Activated naive CD4-positive, alpha-beta T cell treated with anti-CD3 and anti-CD28 coated beads, Interleukin-2, amount 50 U/mL, for 16 hours (primary cell): Measurements from ENCODE around the gene LBP.
"Not testable (repeated sequence)": the region's sequence is repeated elsewhere in the genome, so short reads cannot be mapped to it uniquely, and the experiment has no call there.

ENCODE experiments used
- DNase-seq: peaks from one replicate; pipeline ENCODE4 v3.0.0-alpha.2; 2020

The LBP gene

DNA sequence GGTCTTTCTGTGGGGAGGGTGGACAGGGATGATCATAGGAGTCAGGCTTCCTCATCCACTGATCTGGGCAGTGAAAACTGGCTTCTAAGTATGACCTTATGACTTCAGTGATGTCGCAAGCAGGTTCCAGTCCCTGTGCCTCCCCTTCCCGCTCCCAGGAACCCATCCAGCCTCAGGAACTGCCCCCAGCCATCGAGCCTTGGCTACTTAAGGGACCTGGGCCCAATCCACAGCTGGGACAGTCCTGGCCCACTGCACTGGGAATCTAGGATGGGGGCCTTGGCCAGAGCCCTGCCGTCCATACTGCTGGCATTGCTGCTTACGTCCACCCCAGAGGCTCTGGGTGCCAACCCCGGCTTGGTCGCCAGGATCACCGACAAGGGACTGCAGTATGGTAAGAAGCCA lies at the start of gene LBP:
Gene LBP (plus strand): TSS at position 236 of the 405 bp plus-strand sequence. CDS start 35 bp downstream, at position 271.
- DNase-seq, result no peak

GRCh38 chr20:38297916-38298674 lies 48.2 kb upstream of the LBP start:
- DNase-seq, result no peak

DNA sequence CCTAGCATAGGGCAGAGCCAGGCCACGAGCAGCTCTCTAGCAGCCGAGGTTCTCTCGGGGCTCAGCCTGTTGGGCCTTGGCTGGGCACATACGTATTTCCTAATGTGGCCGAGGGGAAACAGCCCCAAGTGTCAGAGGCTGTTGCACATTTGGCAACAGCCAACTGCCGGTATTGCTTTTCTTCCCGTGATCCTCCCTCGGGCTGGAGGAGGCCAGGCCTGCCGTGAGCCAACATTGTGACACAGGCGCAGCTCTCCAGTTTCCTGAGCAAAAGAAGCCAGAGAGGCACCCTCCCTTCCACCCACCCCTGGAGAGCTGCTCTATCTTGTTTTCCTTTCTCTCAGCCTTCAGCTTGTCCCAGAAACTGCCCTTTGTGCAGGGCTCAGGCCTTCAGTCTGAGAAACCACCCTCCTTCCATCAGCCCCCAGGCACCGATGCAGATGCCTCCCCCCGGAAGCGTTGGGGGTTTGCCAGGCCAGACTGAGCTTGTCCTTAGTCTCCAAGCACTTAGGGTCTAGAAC lies 47.5 kb upstream of the LBP start:
- no peak for DNase-seq

GRCh38 chr20:38299963-38300362 lies 46.3 kb upstream of the LBP start:
- no peak for DNase-seq

DNA sequence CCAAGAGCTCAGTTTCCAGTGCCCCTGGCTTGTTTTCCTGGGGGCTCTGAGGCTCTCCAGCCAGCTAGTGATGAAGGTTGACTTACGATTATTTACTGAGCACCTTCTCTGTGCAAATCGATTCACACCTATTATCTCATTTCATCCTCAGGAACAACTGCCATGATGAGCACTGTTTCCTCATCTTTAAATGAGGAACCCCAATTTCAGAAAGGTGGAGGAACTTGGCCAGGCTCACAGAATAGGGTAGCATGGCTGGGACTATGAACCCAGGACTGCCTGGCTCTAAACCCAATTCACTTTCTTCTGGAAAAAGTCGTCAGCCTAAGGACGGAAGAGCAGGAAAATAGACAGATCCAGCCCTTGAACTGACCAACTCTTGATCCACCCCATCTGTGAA lies 45.8 kb upstream of the LBP start:
- DNase-seq, result no peak

DNA sequence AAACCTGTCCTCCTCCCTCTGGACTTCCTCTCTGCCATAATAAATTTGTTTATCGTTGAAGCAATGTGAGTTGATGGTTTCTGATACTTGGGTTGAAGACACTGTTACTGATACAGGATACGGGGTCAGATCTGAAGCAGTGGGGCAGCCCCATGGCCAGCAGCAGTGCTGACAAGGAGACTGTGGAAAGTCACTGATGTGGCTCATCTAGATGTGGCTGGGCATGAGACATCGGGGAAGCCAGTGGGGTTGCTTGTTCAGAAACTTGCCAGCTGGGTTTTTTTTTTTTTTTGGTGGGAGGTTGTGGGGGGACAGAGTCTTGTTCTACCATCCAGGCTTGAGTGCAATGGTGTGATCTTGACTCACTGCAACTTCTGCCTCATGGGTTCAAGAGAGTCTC lies 45.0 kb upstream of the LBP start:
- no peak for DNase-seq

- no peak for DNase-seq
Measured at GRCh38 chr20:38302786-38303185, 43.5 kb upstream of the LBP start.

- no peak for DNase-seq
Measured at GRCh38 chr20:38303908-38304379, 42.3 kb upstream of the LBP start, which contains the start of gene BPI. Gene BPI (plus strand): TSS chr20:38304156. CDS start chr20:38304224, 68 bp downstream.

- DNase-seq, result no peak
Measured at GRCh38 chr20:38304845-38305447, 41.3 kb upstream of the LBP start.

DNA sequence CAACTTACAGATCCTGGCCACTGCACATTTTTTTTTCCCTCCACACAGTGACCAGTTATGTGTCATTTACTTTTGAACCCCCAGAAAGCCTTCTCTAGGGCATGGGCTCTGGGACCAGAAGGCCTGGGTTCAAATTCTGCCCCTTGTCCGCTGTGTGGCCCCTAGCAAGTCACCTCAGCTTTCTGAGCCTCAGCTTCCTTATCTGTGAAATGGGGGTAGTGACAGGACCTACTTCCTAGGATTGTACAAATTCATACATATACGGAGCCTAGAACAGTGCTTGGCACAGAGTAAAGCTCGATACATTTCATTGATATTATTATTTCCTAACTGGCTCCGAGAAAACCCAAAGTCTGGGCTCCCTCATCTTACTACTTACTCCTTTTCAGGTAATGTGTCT lies 40.7 kb upstream of the LBP start:
- DNase-seq, result no peak

GRCh38 chr20:38306379-38306778 lies 39.9 kb upstream of the LBP start:
- no peak for DNase-seq

- no peak for DNase-seq
Measured at GRCh38 chr20:38307371-38308046, 38.8 kb upstream of the LBP start.

- DNase-seq, result no peak
Measured at GRCh38 chr20:38308047-38308438, 38.2 kb upstream of the LBP start.

GRCh38 chr20:38308447-38308846 lies 37.8 kb upstream of the LBP start:
- no peak for DNase-seq

DNA sequence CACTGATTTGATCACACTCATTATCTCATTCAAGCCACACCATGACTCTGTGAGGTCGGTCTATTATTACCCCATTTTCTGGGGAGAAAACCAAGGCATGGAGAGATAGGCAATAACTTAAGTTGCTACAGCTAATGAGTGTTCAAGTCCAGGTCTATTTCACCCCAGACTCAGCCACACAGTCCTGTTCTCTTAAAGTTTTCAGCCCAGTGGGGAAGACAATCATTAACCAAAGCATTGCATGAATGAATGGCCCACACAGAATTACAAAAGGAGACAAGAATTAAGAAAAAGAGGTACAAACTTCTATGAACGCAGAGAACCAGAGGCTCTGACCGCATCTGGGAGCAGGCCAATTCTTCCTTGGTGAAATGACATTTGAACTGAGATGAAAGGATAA lies 35.2 kb upstream of the LBP start:
- no peak for DNase-seq

DNA sequence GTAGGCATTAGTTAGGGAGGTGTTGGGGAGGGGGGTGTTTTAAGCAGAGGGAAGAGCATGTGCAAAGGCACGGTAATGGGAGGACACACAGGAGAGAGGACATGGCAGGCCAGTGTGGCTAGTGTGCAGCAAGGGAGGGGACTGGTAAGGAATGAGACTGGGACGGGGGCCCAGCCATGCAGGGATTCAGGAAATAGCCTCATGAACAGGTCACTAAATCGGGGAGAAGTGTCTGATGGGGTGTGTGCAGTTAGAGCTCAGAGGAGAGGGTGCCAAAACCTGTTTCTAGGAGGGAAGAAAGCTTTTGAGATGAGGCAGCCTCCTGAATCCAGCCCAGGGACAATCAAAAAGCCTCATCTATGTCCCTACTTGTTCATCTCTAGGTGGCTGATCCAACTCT lies 34.8 kb upstream of the LBP start:
- DNase-seq, result no peak

GRCh38 chr20:38313676-38314075 lies 32.6 kb upstream of the LBP start:
- no peak for DNase-seq

DNA sequence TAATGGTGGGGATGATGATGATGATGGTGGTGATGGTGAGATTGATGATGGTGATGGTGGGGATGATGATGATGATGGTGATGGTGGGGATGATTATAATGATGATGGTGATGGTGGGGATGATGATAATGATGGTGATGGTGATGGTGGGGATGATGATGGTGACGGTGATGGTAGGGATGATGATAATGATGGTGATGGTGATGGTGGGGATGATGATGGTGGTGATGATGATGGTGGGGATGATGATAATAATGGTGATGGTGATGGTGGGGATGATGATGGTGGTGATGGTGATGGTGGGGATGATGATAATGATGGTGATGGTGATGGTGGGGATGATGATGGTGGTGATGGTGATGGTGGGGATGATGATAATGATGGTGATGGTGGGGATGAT lies 31.9 kb upstream of the LBP start:
- not testable (repeated sequence) for DNase-seq

DNA sequence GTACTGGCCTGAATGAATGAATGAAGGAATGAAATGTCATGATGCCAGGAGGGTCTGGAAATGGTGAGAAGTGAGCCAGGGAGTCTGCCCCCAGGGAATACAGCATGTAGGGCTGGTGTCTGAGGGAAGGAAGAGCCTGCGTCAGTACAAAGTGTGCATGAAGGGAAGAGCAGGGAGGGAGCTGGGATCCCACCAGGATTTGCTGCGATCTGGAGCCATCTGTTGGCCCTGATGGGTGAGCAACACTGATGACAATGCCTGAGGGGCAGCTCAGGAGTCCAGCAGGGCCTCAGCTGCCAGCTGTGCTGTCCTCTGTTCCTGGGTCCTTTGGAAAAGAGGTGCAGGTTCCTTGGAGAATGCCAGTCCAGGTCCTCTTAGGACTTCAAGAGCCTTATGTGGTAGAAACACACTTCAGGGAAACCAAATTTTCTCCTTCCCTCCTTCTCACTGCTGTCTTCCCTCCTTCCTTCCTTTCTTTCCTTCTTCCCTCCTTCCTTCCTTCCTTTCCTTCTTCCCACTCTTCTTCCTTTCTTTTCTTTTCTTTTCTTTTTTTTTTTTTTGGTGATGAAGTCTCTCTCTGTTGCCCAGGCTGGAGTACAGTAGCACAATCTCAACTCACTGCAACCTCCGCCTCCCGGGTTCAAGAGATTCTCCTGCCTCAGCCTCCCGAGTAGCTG lies 30.9 kb upstream of the LBP start:
- DNase-seq, result no peak

DNA sequence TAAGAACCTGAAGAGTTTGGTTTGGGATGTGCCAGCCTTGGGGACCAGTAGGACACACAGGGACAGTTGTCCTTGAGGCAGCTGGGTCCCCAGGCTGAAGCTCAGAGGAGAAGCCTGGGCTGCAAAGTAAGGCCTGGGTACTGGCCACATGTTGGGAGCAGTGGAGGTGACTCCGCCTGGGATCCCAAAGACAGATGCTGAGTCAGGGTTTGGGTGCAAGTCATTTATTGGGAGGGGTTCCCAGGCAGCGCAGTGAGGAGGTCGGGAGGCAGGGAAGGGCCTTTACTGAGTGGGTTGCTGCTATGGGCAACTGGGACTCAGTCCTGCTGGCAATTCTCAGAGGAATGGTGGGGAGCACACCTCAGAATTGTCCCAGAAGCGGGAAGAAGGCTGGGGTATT lies 29.9 kb upstream of the LBP start:
- no peak for DNase-seq

- no peak for DNase-seq
Measured at GRCh38 chr20:38317422-38317821, 28.9 kb upstream of the LBP start.

GRCh38 chr20:38320221-38320620 lies 26.1 kb upstream of the LBP start:
- no peak for DNase-seq

GRCh38 chr20:38321959-38322598 lies 24.2 kb upstream of the LBP start:
- DNase-seq, result no peak
